Liver (tissue), 3 donors: ENCODE measurements around the gene MRPL49.

Experiments used
- FOXA1 ChIP-seq: IDR thresholded peaks from 2 replicates; pipeline ENCODE4 v1.6.1; 2016; ENCODE audit warnings: antibody characterized with exemption
- FOXA2 ChIP-seq: IDR thresholded peaks from 2 replicates; pipeline ENCODE4 v1.6.1; 2016; ENCODE audit warnings: antibody characterized with exemption
- GABPA ChIP-seq, 2 donors: IDR thresholded peaks in 1 of 2; conservative IDR thresholded peaks in 1 of 2; 2 replicates each; pipeline ENCODE4 v1.6.1; 2016; ENCODE audit warnings: antibody characterized with exemption in 2 of 2, mild to moderate bottlenecking in 1 of 2, moderate library complexity in 1 of 2
- RAD21 ChIP-seq, 2 donors: IDR thresholded peaks; 2 replicates each; pipeline ENCODE4 v1.6.1; 2016; ENCODE audit warnings: antibody characterized with exemption in 2 of 2, mild to moderate bottlenecking in 2 of 2
- TAF1 ChIP-seq: conservative IDR thresholded peaks from 2 replicates; pipeline ENCODE4 v1.6.1; 2016; ENCODE audit warnings: antibody characterized with exemption, mild to moderate bottlenecking
- YY1 ChIP-seq: IDR thresholded peaks from 2 replicates; pipeline ENCODE4 v1.6.1; 2016; ENCODE audit warnings: antibody characterized with exemption, mild to moderate bottlenecking
- TF ChIP-seq, protein P1 (sequence below): IDR thresholded peaks from 2 replicates; pipeline ENCODE4 v1.6.1; 2016; ENCODE audit warnings: antibody characterized with exemption
- TF ChIP-seq, protein P2 (sequence below): fragments of 150-350 bp; IDR thresholded peaks from 2 replicates; pipeline ENCODE4 v1.5.1; 2017; ENCODE audit warnings: improper control_type of control experiment, low read depth, low read length; ENCODE audit not compliant: missing input control
- TF ChIP-seq, protein P3 (sequence below): IDR thresholded peaks from 2 replicates; pipeline ENCODE4 v1.6.1; 2016; ENCODE audit warnings: antibody characterized with exemption
- TF ChIP-seq, protein P4 (sequence below): IDR thresholded peaks from 2 replicates; pipeline ENCODE4 v1.6.1; 2016; ENCODE audit warnings: antibody characterized with exemption
- TF ChIP-seq, protein P5 (sequence below): IDR thresholded peaks from 2 replicates; pipeline ENCODE4 v1.6.1; 2016; ENCODE audit warnings: antibody characterized with exemption, mild to moderate bottlenecking
- donor health status: healthy.
- donor health status: healthy.

DNA sequence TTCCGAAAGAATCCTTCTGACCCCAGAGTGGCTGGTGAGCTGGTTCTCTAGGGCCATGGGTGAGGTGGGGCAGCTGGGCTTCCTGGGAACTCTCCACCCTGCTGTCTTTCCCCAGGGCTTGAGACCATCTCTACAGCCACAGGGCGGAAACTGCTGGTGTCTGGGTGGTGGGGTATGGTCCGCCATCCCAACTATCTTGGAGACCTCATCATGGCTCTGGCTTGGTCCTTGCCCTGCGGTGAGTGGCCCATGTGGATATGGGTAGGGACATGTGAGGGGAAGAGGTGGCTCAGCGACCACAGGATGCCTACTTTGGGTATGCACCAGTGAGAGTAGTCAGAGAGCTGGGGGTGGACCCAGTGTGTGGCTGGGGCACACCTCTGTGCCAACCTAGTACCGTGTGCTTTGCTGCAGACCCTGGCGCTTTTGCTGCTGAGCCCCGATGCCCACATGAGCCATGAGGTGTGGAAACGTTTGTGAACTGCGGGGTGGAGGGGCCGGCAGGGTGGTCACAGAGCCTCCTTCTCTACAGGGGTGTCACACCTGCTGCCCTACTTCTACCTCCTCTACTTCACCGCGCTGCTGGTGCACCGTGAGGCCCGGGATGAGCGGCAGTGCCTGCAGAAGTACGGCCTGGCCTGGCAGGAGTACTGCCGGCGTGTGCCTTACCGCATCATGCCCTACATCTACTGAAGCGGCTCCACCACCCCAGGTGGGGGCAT is 6.6 kb upstream of the MRPL49 start:
- TF ChIP-seq, protein P1, sequence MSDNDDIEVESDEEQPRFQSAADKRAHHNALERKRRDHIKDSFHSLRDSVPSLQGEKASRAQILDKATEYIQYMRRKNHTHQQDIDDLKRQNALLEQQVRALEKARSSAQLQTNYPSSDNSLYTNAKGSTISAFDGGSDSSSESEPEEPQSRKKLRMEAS: no peak
- TF ChIP-seq, protein P2, sequence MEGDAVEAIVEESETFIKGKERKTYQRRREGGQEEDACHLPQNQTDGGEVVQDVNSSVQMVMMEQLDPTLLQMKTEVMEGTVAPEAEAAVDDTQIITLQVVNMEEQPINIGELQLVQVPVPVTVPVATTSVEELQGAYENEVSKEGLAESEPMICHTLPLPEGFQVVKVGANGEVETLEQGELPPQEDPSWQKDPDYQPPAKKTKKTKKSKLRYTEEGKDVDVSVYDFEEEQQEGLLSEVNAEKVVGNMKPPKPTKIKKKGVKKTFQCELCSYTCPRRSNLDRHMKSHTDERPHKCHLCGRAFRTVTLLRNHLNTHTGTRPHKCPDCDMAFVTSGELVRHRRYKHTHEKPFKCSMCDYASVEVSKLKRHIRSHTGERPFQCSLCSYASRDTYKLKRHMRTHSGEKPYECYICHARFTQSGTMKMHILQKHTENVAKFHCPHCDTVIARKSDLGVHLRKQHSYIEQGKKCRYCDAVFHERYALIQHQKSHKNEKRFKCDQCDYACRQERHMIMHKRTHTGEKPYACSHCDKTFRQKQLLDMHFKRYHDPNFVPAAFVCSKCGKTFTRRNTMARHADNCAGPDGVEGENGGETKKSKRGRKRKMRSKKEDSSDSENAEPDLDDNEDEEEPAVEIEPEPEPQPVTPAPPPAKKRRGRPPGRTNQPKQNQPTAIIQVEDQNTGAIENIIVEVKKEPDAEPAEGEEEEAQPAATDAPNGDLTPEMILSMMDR: no peak
- TF ChIP-seq TAF1: no peak
- TF ChIP-seq YY1: no peak
- no peak for TF ChIP-seq RAD21 (IDR thresholded peaks at IDR 0.05)
- TF ChIP-seq FOXA1: no peak
- TF ChIP-seq, protein P3, sequence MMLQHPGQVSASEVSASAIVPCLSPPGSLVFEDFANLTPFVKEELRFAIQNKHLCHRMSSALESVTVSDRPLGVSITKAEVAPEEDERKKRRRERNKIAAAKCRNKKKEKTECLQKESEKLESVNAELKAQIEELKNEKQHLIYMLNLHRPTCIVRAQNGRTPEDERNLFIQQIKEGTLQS: no peak
- TF ChIP-seq, protein P4, sequence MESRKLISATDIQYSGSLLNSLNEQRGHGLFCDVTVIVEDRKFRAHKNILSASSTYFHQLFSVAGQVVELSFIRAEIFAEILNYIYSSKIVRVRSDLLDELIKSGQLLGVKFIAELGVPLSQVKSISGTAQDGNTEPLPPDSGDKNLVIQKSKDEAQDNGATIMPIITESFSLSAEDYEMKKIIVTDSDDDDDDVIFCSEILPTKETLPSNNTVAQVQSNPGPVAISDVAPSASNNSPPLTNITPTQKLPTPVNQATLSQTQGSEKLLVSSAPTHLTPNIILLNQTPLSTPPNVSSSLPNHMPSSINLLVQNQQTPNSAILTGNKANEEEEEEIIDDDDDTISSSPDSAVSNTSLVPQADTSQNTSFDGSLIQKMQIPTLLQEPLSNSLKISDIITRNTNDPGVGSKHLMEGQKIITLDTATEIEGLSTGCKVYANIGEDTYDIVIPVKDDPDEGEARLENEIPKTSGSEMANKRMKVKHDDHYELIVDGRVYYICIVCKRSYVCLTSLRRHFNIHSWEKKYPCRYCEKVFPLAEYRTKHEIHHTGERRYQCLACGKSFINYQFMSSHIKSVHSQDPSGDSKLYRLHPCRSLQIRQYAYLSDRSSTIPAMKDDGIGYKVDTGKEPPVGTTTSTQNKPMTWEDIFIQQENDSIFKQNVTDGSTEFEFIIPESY: no peak
- no peak for TF ChIP-seq FOXA2
- TF ChIP-seq GABPA (IDR thresholded peaks at IDR 0.05 in 1 of 2, conservative IDR thresholded peaks at IDR 0.05 in 1 of 2): no peak
- TF ChIP-seq, protein P5, sequence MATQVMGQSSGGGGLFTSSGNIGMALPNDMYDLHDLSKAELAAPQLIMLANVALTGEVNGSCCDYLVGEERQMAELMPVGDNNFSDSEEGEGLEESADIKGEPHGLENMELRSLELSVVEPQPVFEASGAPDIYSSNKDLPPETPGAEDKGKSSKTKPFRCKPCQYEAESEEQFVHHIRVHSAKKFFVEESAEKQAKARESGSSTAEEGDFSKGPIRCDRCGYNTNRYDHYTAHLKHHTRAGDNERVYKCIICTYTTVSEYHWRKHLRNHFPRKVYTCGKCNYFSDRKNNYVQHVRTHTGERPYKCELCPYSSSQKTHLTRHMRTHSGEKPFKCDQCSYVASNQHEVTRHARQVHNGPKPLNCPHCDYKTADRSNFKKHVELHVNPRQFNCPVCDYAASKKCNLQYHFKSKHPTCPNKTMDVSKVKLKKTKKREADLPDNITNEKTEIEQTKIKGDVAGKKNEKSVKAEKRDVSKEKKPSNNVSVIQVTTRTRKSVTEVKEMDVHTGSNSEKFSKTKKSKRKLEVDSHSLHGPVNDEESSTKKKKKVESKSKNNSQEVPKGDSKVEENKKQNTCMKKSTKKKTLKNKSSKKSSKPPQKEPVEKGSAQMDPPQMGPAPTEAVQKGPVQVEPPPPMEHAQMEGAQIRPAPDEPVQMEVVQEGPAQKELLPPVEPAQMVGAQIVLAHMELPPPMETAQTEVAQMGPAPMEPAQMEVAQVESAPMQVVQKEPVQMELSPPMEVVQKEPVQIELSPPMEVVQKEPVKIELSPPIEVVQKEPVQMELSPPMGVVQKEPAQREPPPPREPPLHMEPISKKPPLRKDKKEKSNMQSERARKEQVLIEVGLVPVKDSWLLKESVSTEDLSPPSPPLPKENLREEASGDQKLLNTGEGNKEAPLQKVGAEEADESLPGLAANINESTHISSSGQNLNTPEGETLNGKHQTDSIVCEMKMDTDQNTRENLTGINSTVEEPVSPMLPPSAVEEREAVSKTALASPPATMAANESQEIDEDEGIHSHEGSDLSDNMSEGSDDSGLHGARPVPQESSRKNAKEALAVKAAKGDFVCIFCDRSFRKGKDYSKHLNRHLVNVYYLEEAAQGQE: no peak
